Measurements from ENCODE around the gene NIPAL1.

The NIPAL1 gene

GRCh38 chr4:48042979-48043461 lies 26.4 kb downstream of the NIPAL1 start:
- H3K4me3 ChIP-seq (ENCODE audit: low read depth in 1 of 2, low read length in 2 of 2) = no peak overlapping the region
- no peaks in the 10 kb centered on the region for H3K27me3 ChIP-seq (ENCODE audit: control insufficient read depth in 1 of 2, insufficient read depth in 2 of 2, low read length in 2 of 2)
- no peak overlapping the region for H3K27ac ChIP-seq (ENCODE audit: low read depth, low read length)
- no peaks in the 10 kb centered on the region for H3K9me3 ChIP-seq (ENCODE audit: low read length)
- H3K36me3 ChIP-seq (ENCODE audit: insufficient read depth, low read length) = no peaks in the 10 kb centered on the region
- H3K9ac ChIP-seq (ENCODE audit: low read length) = no peak overlapping the region
- H3K4me1 ChIP-seq (ENCODE audit: insufficient read depth, low read length) = no peaks in the 10 kb centered on the region

GRCh38 chr4:48043504-48043903 lies 26.9 kb downstream of the NIPAL1 start:
- Histone ChIP-seq H3K27ac (ENCODE audit: low read depth, low read length) (no peak overlapping the region), H3K9ac (ENCODE audit: low read length) (no peak overlapping the region), H3K4me3 (ENCODE audit: low read depth in 1 of 2, low read length in 2 of 2) (no peak overlapping the region), H3K27me3 (ENCODE audit: control insufficient read depth in 1 of 2, insufficient read depth in 2 of 2, low read length in 2 of 2) (no peaks in the 10 kb centered on the region), H3K4me1 (ENCODE audit: insufficient read depth, low read length) (no peaks in the 10 kb centered on the region), H3K9me3 (ENCODE audit: low read length) (no peaks in the 10 kb centered on the region), H3K36me3 (ENCODE audit: insufficient read depth, low read length) (no peaks in the 10 kb centered on the region)

GRCh38 chr4:48044298-48044697 lies 27.7 kb downstream of the NIPAL1 start:
- H3K27me3 ChIP-seq (ENCODE audit: control insufficient read depth in 1 of 2, insufficient read depth in 2 of 2, low read length in 2 of 2) = no peaks in the 10 kb centered on the region
- no peaks in the 10 kb centered on the region for H3K9me3 ChIP-seq (ENCODE audit: low read length)
- H3K4me1 ChIP-seq (ENCODE audit: insufficient read depth, low read length) = no peaks in the 10 kb centered on the region
- no peak overlapping the region for H3K4me3 ChIP-seq (ENCODE audit: low read depth in 1 of 2, low read length in 2 of 2)
- no peak overlapping the region for H3K9ac ChIP-seq (ENCODE audit: low read length)
- H3K27ac ChIP-seq (ENCODE audit: low read depth, low read length) = no peak overlapping the region
- no peaks in the 10 kb centered on the region for H3K36me3 ChIP-seq (ENCODE audit: insufficient read depth, low read length)

GRCh38 chr4:48046059-48046458 lies 29.5 kb downstream of the NIPAL1 start:
- H3K27ac ChIP-seq (ENCODE audit: low read depth, low read length) = no peak overlapping the region
- no peak overlapping the region for H3K9ac ChIP-seq (ENCODE audit: low read length)
- H3K4me1 ChIP-seq (ENCODE audit: insufficient read depth, low read length) = no peaks in the 10 kb centered on the region
- no peak overlapping the region for H3K4me3 ChIP-seq (ENCODE audit: low read depth in 1 of 2, low read length in 2 of 2)
- no peaks in the 10 kb centered on the region for H3K36me3 ChIP-seq (ENCODE audit: insufficient read depth, low read length)
- no peaks in the 10 kb centered on the region for H3K27me3 ChIP-seq (ENCODE audit: control insufficient read depth in 1 of 2, insufficient read depth in 2 of 2, low read length in 2 of 2)
- H3K9me3 ChIP-seq (ENCODE audit: low read length) = no peaks in the 10 kb centered on the region

- Histone ChIP-seq H3K27me3 (ENCODE audit: control insufficient read depth in 1 of 2, insufficient read depth in 2 of 2, low read length in 2 of 2) (no peaks in the 10 kb centered on the region), H3K4me1 (ENCODE audit: insufficient read depth, low read length) (no peaks in the 10 kb centered on the region), H3K9me3 (ENCODE audit: low read length) (no peaks in the 10 kb centered on the region), H3K9ac (ENCODE audit: low read length) (no peak overlapping the region), H3K36me3 (ENCODE audit: insufficient read depth, low read length) (no peaks in the 10 kb centered on the region), H3K27ac (ENCODE audit: low read depth, low read length) (no peak overlapping the region), H3K4me3 (ENCODE audit: low read depth in 1 of 2, low read length in 2 of 2) (no peak overlapping the region)
These were observed 30.9 kb downstream of the NIPAL1 start for GRCh38 chr4:48047421-48047844.

GRCh38 chr4:48047896-48048295 lies 31.3 kb downstream of the NIPAL1 start:
- Histone ChIP-seq H3K4me1 (ENCODE audit: insufficient read depth, low read length) (no peaks in the 10 kb centered on the region), H3K27ac (ENCODE audit: low read depth, low read length) (no peak overlapping the region), H3K9me3 (ENCODE audit: low read length) (no peaks in the 10 kb centered on the region), H3K27me3 (ENCODE audit: control insufficient read depth in 1 of 2, insufficient read depth in 2 of 2, low read length in 2 of 2) (no peaks in the 10 kb centered on the region), H3K36me3 (ENCODE audit: insufficient read depth, low read length) (no peaks in the 10 kb centered on the region), H3K4me3 (ENCODE audit: low read depth in 1 of 2, low read length in 2 of 2) (no peak overlapping the region), H3K9ac (ENCODE audit: low read length) (no peak overlapping the region)

- Histone ChIP-seq H3K4me3 (ENCODE audit: low read depth in 1 of 2, low read length in 2 of 2) (no peak overlapping the region), H3K9ac (ENCODE audit: low read length) (no peak overlapping the region), H3K27ac (ENCODE audit: low read depth, low read length) (no peak overlapping the region), H3K27me3 (ENCODE audit: control insufficient read depth in 1 of 2, insufficient read depth in 2 of 2, low read length in 2 of 2) (no peaks in the 10 kb centered on the region), H3K9me3 (ENCODE audit: low read length) (no peaks in the 10 kb centered on the region), H3K4me1 (ENCODE audit: insufficient read depth, low read length) (no peaks in the 10 kb centered on the region), H3K36me3 (ENCODE audit: insufficient read depth, low read length) (no peaks in the 10 kb centered on the region)
These were observed 32.9 kb downstream of the NIPAL1 start for GRCh38 chr4:48049483-48049882.

- no peak overlapping the region for H3K9ac ChIP-seq (ENCODE audit: low read length)
- no peaks in the 10 kb centered on the region for H3K9me3 ChIP-seq (ENCODE audit: low read length)
- no peaks in the 10 kb centered on the region for H3K4me1 ChIP-seq (ENCODE audit: insufficient read depth, low read length)
- no peaks in the 10 kb centered on the region for H3K36me3 ChIP-seq (ENCODE audit: insufficient read depth, low read length)
- no peaks in the 10 kb centered on the region for H3K27me3 ChIP-seq (ENCODE audit: control insufficient read depth in 1 of 2, insufficient read depth in 2 of 2, low read length in 2 of 2)
- no peak overlapping the region for H3K27ac ChIP-seq (ENCODE audit: low read depth, low read length)
- H3K4me3 ChIP-seq (ENCODE audit: low read depth in 1 of 2, low read length in 2 of 2) = no peak overlapping the region
These were observed 34.5 kb downstream of the NIPAL1 start for GRCh38 chr4:48051078-48051477.

GRCh38 chr4:48058617-48059530 lies 42.3 kb downstream of the NIPAL1 start:
- Histone ChIP-seq H3K27me3 (ENCODE audit: control insufficient read depth in 1 of 2, insufficient read depth in 2 of 2, low read length in 2 of 2) (no peaks in the 10 kb centered on the region), H3K27ac (ENCODE audit: low read depth, low read length) (no peak overlapping the region), H3K9me3 (ENCODE audit: low read length) (no peaks in the 10 kb centered on the region), H3K9ac (ENCODE audit: low read length) (no peak overlapping the region), H3K36me3 (ENCODE audit: insufficient read depth, low read length) (no peaks in the 10 kb centered on the region), H3K4me1 (ENCODE audit: insufficient read depth, low read length) (no peaks in the 10 kb centered on the region), H3K4me3 (ENCODE audit: low read depth in 1 of 2, low read length in 2 of 2) (no peak overlapping the region)

- Histone ChIP-seq H3K4me3 (ENCODE audit: low read depth in 1 of 2, low read length in 2 of 2) (no peak overlapping the region), H3K27ac (ENCODE audit: low read depth, low read length) (no peak overlapping the region), H3K27me3 (ENCODE audit: control insufficient read depth in 1 of 2, insufficient read depth in 2 of 2, low read length in 2 of 2) (no peaks in the 10 kb centered on the region), H3K9ac (ENCODE audit: low read length) (no peak overlapping the region), H3K4me1 (ENCODE audit: insufficient read depth, low read length) (no peaks in the 10 kb centered on the region), H3K36me3 (ENCODE audit: insufficient read depth, low read length) (no peaks in the 10 kb centered on the region), H3K9me3 (ENCODE audit: low read length) (no peaks in the 10 kb centered on the region)
These were observed 47.8 kb downstream of the NIPAL1 start for GRCh38 chr4:48064349-48064748.

GRCh38 chr4:48065587-48066052 lies 49.0 kb downstream of the NIPAL1 start:
- Histone ChIP-seq H3K9ac (ENCODE audit: low read length) (no peak overlapping the region), H3K36me3 (ENCODE audit: insufficient read depth, low read length) (no peaks in the 10 kb centered on the region), H3K9me3 (ENCODE audit: low read length) (no peaks in the 10 kb centered on the region), H3K27ac (ENCODE audit: low read depth, low read length) (no peak overlapping the region), H3K27me3 (ENCODE audit: control insufficient read depth in 1 of 2, insufficient read depth in 2 of 2, low read length in 2 of 2) (no peaks in the 10 kb centered on the region), H3K4me1 (ENCODE audit: insufficient read depth, low read length) (no peaks in the 10 kb centered on the region), H3K4me3 (ENCODE audit: low read depth in 1 of 2, low read length in 2 of 2) (no peak overlapping the region)

GRCh38 chr4:48067536-48067935 lies 51.0 kb downstream of the NIPAL1 start:
- Histone ChIP-seq H3K4me3 (ENCODE audit: low read depth in 1 of 2, low read length in 2 of 2) (no peak overlapping the region), H3K27ac (ENCODE audit: low read depth, low read length) (no peak overlapping the region), H3K9me3 (ENCODE audit: low read length) (no peaks in the 10 kb centered on the region), H3K9ac (ENCODE audit: low read length) (no peak overlapping the region), H3K36me3 (ENCODE audit: insufficient read depth, low read length) (no peaks in the 10 kb centered on the region), H3K4me1 (ENCODE audit: insufficient read depth, low read length) (no peaks in the 10 kb centered on the region), H3K27me3 (ENCODE audit: control insufficient read depth in 1 of 2, insufficient read depth in 2 of 2, low read length in 2 of 2) (no peaks in the 10 kb centered on the region)
